COLO829 (cell line): ENCODE results near the gene CRYBA2.

Source experiments
- DNase-seq: peaks from one replicate; pipeline ENCODE4 v3.0.0; 2012; ENCODE audit warnings: low spot score

Gene CRYBA2, protein sequence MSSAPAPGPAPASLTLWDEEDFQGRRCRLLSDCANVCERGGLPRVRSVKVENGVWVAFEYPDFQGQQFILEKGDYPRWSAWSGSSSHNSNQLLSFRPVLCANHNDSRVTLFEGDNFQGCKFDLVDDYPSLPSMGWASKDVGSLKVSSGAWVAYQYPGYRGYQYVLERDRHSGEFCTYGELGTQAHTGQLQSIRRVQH

DNA sequence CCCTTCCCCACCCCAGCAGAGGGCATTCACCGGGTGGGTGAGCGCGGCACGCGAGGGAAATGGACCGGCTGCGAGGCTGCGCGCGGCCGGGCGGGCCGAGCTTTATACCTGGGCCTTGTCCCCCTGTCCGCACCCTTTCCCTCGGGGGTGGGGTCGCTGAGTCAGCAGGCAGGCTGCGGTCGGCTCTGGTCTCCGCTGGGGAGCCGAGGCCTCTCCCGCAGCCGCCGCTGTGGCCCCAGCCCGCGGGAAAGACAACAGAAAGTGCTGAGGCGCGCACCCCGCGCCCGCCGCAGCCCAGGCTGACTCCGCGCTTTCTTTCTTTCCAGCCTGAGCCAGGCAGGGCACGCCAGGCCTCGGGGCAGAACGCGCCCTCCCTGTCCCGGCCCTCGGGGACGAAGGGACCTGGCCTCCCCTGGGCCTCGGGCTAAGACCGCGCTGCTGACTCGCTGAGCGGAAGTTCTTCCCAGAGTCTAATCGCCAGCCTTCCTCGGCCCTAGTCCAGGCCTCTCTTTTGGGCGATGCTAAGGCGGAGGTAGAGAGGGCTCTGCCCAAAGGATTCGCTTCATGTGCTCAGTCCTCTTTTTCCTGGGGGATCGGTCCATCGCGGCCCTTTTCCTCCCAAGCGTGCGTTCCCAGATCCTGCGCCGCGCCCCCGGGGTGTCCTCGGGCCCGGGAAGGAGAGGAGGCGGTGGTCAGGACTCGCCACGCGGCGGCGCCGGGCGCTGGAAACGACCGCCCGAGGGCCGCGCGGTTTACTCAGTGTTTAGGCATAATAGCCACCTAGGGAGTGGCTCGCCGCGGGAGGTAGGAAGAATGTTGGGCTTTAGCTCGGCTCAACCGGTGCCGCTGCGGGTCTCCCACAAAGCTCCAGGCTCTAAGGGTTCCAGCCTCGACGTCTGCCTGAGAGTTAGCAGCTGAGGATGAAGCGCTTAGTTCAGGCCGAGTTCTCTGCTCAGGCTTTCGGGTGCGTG, at the start of gene CRYBA2:
Gene CRYBA2, minus strand, starts transcription at position 78 of the 971 bp plus-strand sequence. CDS start 246 bp downstream, outside the sequence.
- DNase-seq, result no peak

DNA sequence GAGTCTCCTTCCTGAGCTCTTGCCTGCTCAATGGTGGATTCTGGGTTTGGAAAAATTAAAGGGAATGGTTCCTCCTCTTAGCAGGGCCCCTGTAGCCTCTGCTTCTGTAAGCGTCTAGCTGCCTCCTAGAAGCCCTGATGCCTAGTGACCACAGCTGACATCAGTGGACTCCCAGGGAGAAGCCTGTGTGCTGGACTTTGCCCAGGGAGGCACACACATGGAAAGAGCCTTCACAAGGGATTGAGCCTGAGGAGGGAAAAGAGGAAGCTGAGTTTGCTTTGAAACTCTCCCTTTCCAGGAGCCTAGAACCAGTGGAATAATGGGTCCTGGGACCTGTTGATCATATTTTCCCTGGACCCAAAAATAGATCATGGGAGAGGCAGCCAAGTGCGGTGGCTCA, 49.5 kb upstream of the CRYBA2 start:
- no peak for DNase-seq

DNA sequence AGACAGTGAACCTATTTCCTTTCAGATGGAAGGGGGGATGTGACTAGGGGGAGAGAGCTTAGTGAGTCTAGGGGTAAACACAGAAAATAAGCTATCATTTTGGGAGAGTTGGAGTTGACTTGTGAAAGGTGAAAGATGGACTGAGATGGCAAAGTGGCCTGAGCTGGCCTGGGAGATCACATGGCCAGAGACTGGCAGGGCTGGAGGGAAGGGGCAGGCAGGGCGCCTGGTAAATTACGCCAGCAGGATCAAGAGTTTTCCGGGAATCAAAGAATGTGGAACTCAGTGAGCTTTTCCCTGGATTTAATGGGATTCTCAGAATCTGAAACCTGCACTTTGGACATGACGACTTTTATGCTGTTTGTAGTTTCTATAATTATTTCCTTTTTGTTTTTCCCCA, 48.9 kb upstream of the CRYBA2 start:
- no peak for DNase-seq

GRCh38 chr2:219041252-219041651, 48.0 kb upstream of the CRYBA2 start, which contains the start of gene CFAP65:
TSS of gene CFAP65 (minus strand) at chr2:219041516. CDS start at chr2:219039048, 2,468 bp downstream.
- DNase-seq, result peak; percentile 88

- no peak for DNase-seq
Measured at GRCh38 chr2:219038600-219038999, 45.4 kb upstream of the CRYBA2 start.

DNA sequence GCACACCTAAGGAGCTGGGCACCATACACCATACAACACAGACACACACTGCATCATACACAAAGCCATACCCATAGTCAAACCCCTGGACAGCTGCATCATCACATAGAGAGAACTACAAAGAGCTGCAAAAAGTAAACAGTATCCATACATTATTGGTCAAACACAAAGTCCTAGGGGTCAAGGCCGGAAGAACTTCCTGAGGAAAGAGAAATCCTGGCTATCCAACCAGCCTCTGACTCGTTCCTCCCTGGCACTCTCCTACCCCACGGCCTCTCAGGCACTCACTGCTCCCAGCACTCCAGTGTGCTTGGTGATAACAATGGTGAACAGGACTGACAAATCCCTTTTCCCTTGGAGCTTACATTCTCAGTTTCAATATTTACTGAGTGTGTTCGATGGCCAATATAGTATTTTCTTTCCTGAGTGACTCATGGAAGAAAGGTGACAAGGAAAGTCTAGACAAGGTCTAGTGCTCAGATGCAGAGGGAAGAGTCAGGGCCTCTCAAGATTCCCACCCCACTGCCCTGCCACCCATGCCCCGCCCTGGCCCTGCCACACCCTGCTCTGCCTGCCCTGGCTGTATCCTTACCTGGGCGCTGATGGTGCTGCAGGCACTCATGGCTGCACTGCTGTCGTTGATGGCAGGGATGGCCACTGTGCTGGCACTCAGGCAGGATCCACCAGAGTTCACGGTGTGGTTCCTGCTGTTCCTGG, 44.7 kb upstream of the CRYBA2 start:
- no peak for DNase-seq

- no peak for DNase-seq
Measured at GRCh38 chr2:219035942-219036341, 42.7 kb upstream of the CRYBA2 start.

GRCh38 chr2:219034823-219035222, 41.6 kb upstream of the CRYBA2 start:
- no peak for DNase-seq

GRCh38 chr2:219032051-219032745, 39.0 kb upstream of the CRYBA2 start:
- DNase-seq, result no peak

DNA sequence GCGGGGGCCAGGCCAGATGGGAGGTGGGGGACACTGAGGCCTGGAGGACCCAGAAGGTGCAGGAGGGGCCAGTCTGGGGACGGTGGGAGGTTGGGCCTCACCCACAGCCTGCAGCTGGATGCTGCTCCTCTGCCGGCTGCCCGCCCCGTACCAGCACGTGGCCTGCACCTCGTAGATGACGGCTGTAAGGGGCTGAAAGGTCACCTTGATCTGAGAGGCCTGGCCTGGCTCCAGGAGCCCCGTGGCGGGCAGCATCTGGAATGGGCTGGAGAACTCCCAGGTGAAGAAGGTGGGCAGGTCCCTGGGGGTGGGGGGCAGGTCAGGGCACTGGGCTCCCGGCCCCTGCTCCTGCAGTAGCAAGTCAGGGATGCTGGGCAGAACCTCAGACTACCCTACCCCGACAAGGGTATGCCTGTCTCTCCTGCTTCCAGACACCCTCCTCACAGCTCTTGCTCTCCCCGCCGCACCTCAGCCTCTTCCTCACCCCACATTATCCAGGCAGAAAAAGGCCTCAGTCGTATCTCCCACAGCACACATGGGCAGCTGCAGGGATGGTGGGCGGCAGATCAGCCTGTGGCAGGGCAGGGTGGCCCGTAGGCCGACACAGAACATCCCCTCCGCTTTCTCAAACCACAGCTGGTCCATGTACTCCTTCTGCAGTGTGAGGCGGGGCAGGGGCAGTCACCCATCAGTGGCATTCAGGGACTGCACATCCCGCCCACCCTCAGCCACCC, 38.0 kb upstream of the CRYBA2 start:
- DNase-seq, result no peak

DNA sequence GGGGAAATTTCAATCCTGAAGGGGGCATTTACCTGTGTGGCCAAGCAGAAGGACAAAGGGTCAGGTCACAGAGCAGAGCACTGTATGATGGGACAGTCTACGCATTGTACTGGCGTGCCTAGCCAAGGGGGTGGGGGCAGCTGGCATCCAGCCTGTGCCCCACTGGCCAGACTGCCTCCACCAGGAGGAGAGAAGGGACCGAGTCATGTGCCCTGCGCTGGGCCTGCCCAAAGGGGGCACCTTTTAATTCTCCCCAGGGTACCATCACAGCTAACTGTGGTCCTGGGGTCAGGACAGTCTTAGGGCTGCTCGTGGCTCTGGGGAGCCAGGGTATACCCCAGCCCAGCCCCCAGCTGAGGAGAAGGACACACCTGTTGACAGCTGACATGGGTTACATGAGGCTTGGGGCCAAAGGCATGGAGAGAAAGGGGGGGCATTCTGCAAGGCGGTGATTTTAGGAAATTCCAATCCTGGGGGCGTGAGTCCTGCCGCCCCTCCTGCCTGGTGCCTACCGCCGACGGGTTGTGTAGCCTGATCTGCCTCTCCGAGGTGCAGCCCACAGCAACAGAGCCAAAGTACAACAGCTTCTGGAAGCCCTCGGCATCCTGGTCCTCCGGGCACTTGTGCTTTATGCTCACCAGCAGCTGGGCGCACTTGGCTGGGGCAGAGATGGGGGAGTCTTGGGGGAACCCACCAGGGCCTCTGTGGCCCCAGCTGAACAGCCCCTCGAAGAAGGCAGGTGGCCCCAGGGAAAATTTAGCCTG, 37.1 kb upstream of the CRYBA2 start:
- no peak for DNase-seq

- peak; percentile 66 for DNase-seq
Measured at GRCh38 chr2:219029829-219030165, 36.6 kb upstream of the CRYBA2 start.

DNA sequence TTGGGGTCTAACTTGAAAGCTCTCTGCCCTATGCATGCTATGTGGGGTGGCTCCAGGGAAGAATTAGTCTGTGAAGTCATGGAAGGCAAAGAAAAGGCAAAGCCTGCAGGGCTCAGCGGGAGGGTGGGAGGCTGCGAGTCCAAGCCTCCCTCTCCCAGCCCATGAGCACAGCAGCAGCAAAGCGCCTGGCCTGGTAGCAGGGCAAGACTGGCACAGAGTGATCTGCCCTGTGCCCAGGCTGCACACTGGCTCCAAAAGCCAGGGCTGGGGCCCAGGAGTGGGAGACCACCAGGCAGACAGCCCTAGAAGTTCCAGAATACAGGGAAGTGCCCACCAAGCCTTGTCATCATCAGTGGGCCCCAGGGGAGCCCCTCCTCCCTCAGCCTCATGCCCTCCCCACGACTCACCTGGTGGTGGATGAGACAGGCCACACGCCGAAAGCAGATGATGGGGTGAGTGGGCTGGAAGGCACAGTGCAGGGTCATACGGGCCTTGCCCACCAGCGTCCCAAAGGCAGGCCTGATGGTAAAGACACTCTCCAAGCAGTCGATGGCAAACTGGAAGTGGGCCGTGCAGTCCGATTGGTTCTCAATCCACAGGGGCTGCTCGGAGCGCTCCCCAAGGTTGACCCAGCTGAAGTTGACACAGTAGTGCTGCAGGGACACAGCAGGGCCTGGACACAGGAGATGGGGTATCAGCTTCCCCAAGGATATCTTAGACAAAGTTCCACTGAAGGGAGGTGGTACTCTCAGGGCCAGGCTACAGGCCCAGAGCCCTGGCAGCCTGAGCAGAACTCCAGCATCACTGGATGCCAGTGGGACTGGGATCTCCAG, 36.0 kb upstream of the CRYBA2 start:
- no peak for DNase-seq

GRCh38 chr2:219028141-219028540, 34.9 kb upstream of the CRYBA2 start:
- no peak for DNase-seq

DNA sequence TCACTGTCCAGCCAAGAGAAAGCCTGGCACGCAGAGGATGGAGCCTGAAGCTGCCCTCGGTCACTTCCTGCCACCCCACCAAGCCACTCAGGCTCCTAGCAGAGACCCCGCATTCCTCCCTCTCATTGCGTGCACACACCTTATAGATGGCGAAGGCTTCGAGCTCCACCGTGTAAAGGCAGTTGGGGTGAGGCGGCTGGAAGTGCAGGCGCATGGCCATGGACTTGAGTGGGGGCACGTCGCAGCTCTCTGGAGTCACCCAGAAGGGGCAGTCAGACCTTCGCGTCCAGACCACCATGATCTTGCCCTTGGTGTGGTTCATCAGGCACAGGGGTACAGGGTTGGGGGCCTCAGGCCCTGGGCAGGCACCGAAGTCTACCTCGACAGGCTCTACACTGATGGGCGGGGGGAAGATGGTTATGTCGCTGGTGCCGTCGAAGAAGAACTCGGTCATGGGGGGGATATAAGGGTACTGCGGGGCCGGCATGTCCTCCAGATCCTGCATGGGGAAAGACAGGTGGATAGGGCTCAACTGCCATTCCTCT, 34.4 kb upstream of the CRYBA2 start:
- no peak for DNase-seq

DNA sequence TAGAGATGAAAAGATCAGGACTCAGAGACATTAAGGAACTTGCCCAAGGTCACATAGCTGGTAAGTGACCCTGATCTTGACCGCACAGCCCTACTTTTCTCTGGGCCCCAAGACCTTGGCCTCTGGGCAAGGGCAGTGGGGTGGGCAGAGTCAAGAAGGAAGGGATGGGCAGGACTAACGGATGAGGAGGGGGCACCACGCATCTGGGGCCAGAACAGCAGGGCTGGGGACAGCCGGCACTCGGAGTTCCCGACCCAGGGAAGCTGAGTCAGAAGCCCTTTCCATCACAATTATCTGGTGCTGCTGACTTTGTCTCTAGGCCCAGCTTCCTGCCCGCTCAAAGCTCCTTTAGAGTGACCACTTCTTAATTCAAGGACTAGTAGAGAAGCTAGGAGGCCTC, 33.7 kb upstream of the CRYBA2 start:
- DNase-seq, result no peak

DNA sequence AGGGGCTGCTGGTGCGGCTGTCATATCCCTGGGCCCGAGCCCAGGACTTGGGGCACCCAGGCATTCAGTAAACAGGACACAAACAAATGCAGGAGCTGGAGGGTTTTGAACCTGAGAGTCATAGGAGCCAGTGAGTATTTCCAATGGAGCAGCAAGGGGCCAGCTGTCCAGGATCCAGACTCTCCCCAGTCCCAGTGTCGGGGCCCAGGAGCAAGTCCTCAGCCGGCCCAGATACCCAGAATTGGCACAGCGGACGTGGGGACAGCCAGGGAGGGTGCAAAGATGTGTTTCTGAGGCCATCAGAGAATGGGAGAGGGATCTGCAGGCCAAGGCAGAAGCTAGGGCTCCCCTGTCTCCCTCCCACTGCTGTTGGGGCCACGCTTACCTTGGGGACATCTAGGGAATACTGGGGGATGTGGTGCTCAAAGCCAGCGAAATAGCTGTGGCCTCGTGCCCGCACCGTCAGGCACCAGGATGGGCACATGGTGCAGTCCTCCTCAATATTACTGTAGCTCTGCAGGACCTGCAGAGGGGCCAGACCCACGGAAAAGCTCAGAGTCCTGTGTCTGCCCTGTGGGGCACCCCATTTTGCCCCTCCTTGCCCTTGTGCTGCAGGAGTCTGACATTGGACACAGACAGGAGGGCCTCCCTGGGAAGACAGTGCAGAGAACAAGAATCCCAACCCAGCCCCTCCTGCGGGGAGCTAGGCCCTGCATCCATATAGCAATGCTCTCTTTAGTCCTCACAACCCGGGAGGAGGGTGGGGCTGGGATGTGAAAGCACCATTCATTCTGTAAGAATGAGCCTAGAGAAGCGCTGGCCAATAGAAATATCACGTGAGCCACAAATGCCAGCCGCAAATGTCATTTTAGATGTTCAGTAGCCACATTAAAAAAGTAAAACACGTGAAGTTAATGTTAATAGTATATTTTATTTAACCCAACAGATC, 32.7 kb upstream of the CRYBA2 start:
- DNase-seq, result peak; percentile 69

DNA sequence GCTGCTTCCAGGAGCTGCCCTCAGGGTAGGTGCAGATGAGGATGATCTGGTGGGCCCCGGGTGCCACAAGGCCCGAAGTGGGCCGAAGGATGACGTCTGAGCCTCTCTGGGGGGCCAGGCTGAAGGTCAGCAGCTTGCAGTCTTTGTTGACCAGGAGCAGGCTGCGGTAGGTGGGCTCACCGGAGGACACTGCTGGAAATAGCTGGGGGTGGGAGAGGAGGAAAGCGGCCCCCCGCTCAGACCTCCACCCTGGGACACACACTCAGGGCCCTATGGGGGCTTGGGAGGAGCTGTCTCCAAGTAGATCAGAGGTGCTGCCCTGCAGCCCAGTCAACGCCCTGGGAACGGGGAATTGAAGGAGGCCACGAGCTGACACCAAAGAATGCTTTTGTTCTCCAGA, 30.8 kb upstream of the CRYBA2 start:
- DNase-seq, result no peak
